Measurements from ENCODE around the gene SLC35C1. TPM values are rescaled to one million over a fixed set of nuclear protein-coding genes. Genes with fewer than 3 reads are reported as not detected.

The SLC35C1 gene
- total and polyA plus RNA-seq, 2 experiments from 2014 or later: 6.8 to 11.0 TPM

- no peak for TF ChIP-seq ETS1 (IDR thresholded peaks at IDR 0.05)
These were observed 25.3 kb upstream of the SLC35C1 start (continued) for GRCh38 chr11:45779602-45780001.

GRCh38 chr11:45786272-45786671, 18.7 kb upstream of the SLC35C1 start:
- H3K4me2 ChIP-seq: no peak overlapping the region
- H3K4me3 ChIP-seq: no peak overlapping the region
- DNase-seq (ENCODE audit: low spot score) (no peak), ATAC-seq (no peak)
- no peaks in the 10 kb centered on the region for H3K9me2 ChIP-seq (ENCODE audit: insufficient read depth)
- no peaks in the 10 kb centered on the region for H3K9me3 Mint-ChIP-seq
- no peak overlapping the region for H3K27ac Mint-ChIP-seq
- H3K36me3 ChIP-seq (ENCODE audit: insufficient read depth): no peaks in the 10 kb centered on the region
- no peaks in the 10 kb centered on the region for H3K4me1 ChIP-seq (ENCODE audit: insufficient read depth)
- no peaks in the 10 kb centered on the region for H3F3A ChIP-seq (replicated peaks; ENCODE audit: low read depth)
- H3K36me3 Mint-ChIP-seq (ENCODE audit: low read depth): no peaks in the 10 kb centered on the region
- H3K4me1 Mint-ChIP-seq: no peaks in the 10 kb centered on the region
- no peak overlapping the region for H2AFZ ChIP-seq
- H3K27me3 Mint-ChIP-seq (ENCODE audit: insufficient read depth, low read depth, poor library complexity): peaks cover 3% of the 10 kb centered on the region
- H4K20me1 ChIP-seq (replicated peaks; ENCODE audit: insufficient read depth): no peaks in the 10 kb centered on the region
- H3K27ac ChIP-seq (ENCODE audit: low read depth): no peak overlapping the region
- TF ChIP-seq EZH2phosphoT487 (IDR thresholded peaks at IDR 0.05; ENCODE audit: unreplicated experiment): no peak
- no peak for TF ChIP-seq EZH2 (IDR thresholded peaks at IDR 0.05; ENCODE audit: low read depth, unreplicated experiment)
- no peak for TF ChIP-seq ZNF114 (CRISPR knock-in tag; IDR thresholded peaks at IDR 0.05)
- TF ChIP-seq ZNF462 (CRISPR knock-in tag; IDR thresholded peaks at IDR 0.05): no peak
- TF ChIP-seq POLR2AphosphoS5 (IDR thresholded peaks at IDR 0.05; ENCODE audit: low read depth): no peak
- no peak for TF ChIP-seq JUNB (IDR thresholded peaks at IDR 0.05; ENCODE audit: unreplicated experiment)
- no peak overlapping the region for H3K4me3 Mint-ChIP-seq
- H3K27me3 ChIP-seq (ENCODE audit: insufficient read depth): no peaks in the 10 kb centered on the region
- H3K79me2 ChIP-seq (replicated peaks; ENCODE audit: insufficient read depth): no peaks in the 10 kb centered on the region
